K562 (cell line): ENCODE data around the gene PAX5. TPM values are rescaled to one million over a fixed set of nuclear protein-coding genes. Genes with fewer than 3 reads are reported as not detected.

Experiments
- ATAC-seq: fragments of 200-7000 bp; cut with Tn5 transposase; 3 replicates; pipeline ENCODE4 v1.9.1; 2020; ENCODE audit warnings: moderate library complexity
- BruUV-seq: library from RNA; stranded (reverse); fragments of 400-500 nt; replicated peaks from 2 replicates; lab custom pipeline; 2021; lab: Mats Ljungman, UMichigan
- CTCF ChIA-PET: fragments of 300-600 bp; formaldehyde crosslinking; extraction: SDS; loops from one replicate; lab custom pipeline; 2021; ENCODE audit warnings: low intra/inter-chr PET ratio; lab: Yijun Ruan, JAX
- POLR2A ChIA-PET: fragments of 300-600, 350-650 bp; sonication (Branson Sonifier 250); formaldehyde crosslinking; extraction: SDS; loops from one replicate; lab custom pipeline; 2021; ENCODE audit warnings: antibody characterized with exemption, inconsistent platforms; lab: Yijun Ruan, JAX
- DNase-seq, 4 experiments: peaks; one replicate each; pipeline versions ENCODE4 v3.0.0 to v3.0.0-alpha.2; 2011 to 2018; ENCODE audit warnings: low spot score in 3 of 4, mixed read lengths in 3 of 4; ENCODE audit errors: extremely low read depth in 1 of 4
- FAIRE-seq: peaks from 2 replicates; lab custom pipeline; 2011; peaks lifted over from hg19 to GRCh38; lab: Jason Lieb, UNC
- H2AFZ ChIP-seq: 2 replicates; pipeline ENCODE4 v1.6.0; 2011; ENCODE audit warnings: low read depth, low read length, control low read depth, inconsistent platforms
- H3K27ac ChIP-seq: fragments of 200-600 bp; 3 replicates; pipeline ENCODE4 v1.8.0; 2011; ENCODE audit warnings: low read depth, mild to moderate bottlenecking, control low read depth, inconsistent platforms, low read length, moderate library complexity, mixed read lengths; ENCODE audit errors: extremely low read depth
- H3K27me3 ChIP-seq, 2 experiments: fragments of 300-600 bp in 1 of 2; 2 replicates in 1 of 2; 3 replicates in 1 of 2; pipeline versions ENCODE4 v1.6.0 to v1.8.0; 2011; ENCODE audit warnings: inconsistent platforms in 2 of 2, low read length in 2 of 2, mild to moderate bottlenecking in 1 of 2, mixed read lengths in 1 of 2, moderate library complexity in 1 of 2; ENCODE audit not compliant: control insufficient read depth in 2 of 2, insufficient read depth in 2 of 2
- H3K36me3 ChIP-seq: fragments of 300-600 bp; 3 replicates; pipeline ENCODE4 v1.8.0; 2011; ENCODE audit warnings: mild to moderate bottlenecking, low read length, inconsistent platforms; ENCODE audit not compliant: control insufficient read depth, insufficient read depth
- H3K4me1 ChIP-seq, 2 experiments: fragments of 200-600 bp in 1 of 2; replicated peaks in 1 of 2; 2 replicates in 1 of 2; 3 replicates in 1 of 2; pipeline versions ENCODE4 v1.5.1 to v1.8.0; 2011; ENCODE audit warnings: inconsistent platforms in 2 of 2, low read length in 2 of 2, mild to moderate bottlenecking in 1 of 2, mixed read lengths in 1 of 2, moderate library complexity in 1 of 2; ENCODE audit not compliant: control insufficient read depth in 2 of 2, insufficient read depth in 2 of 2
- H3K4me2 ChIP-seq: 2 replicates; pipeline ENCODE4 v1.6.1; 2011; ENCODE audit warnings: low read length, control low read depth, inconsistent platforms, mixed read lengths; ENCODE audit not compliant: insufficient read depth
- H3K4me3 ChIP-seq: fragments of 200-600 bp; sonication (generic), shearing (Covaris generic); 2 replicates; pipeline ENCODE4 v1.5.1; 2016; ENCODE audit warnings: control low read depth, inconsistent platforms
- H3K79me2 ChIP-seq: fragments of 200-600 bp; 3 replicates; pipeline ENCODE4 v1.8.0; 2011; ENCODE audit warnings: low read length, inconsistent platforms; ENCODE audit not compliant: control insufficient read depth, insufficient read depth
- H3K9ac ChIP-seq, 2 experiments: 2 replicates each; pipeline versions ENCODE4 v1.6.0 to v1.6.1; 2011; ENCODE audit warnings: low read depth in 2 of 2, low read length in 2 of 2, control low read depth in 1 of 2, inconsistent platforms in 1 of 2, mild to moderate bottlenecking in 1 of 2, mixed read lengths in 1 of 2; ENCODE audit not compliant: insufficient read depth in 1 of 2
- H3K9me1 ChIP-seq: one replicate; pipeline ENCODE4 v1.6.0; 2011; ENCODE audit warnings: inconsistent platforms, mild to moderate bottlenecking, low read length, moderate library complexity; ENCODE audit not compliant: control insufficient read depth, insufficient read depth
- H3K9me3 ChIP-seq: replicated peaks from 2 replicates; pipeline ENCODE4 v1.5.1; 2011; ENCODE audit warnings: low read depth, low read length, inconsistent platforms; ENCODE audit not compliant: control insufficient read depth, insufficient read depth
- H4K20me1 ChIP-seq: replicated peaks from 2 replicates; pipeline ENCODE4 v1.6.1; 2011; ENCODE audit warnings: low read length, inconsistent platforms, mixed read lengths; ENCODE audit not compliant: control insufficient read depth, insufficient read depth
- ARID3B ChIP-seq: fragments of 250-450 bp; sonication (Bioruptor Pico); IDR thresholded peaks from 2 replicates; pipeline ENCODE4 v1.4.0; 2020; ENCODE audit warnings: borderline replicate concordance
- PRPF4 ChIP-seq: fragments of 200-400 bp; formaldehyde crosslinking; IDR thresholded peaks from one replicate; pipeline ENCODE4 v1.6.1; 2017; ENCODE audit warnings: low read length, low read depth, mild to moderate bottlenecking; ENCODE audit not compliant: insufficient read depth, poor library complexity, severe bottlenecking
- RNF2 ChIP-seq: sonication (generic); IDR thresholded peaks from 2 replicates; pipeline ENCODE4 v1.6.1; 2016
- WGBS: fragments of 100-300 bp; shearing (Covaris generic); methylation state at CpG from one replicate; pipeline ENCODE4 v1.1.6; 2016; ENCODE audit warnings: low coverage, mixed read lengths; ENCODE audit not compliant: insufficient coverage; ENCODE audit errors: missing lambda C conversion rate; 5-methylcytosine and 5-hydroxymethylcytosine counted together
- in situ Hi-C: fragments of 300-500 bp; cut with MboI; formaldehyde crosslinking; loops from 4 replicates; pipeline ENCODE4 v1.15.0; 2018; ENCODE audit warnings: inconsistent platforms, mixed read lengths
- intact Hi-C: fragments of 100-400 bp; cut with micrococcal nuclease; formaldehyde crosslinking; loops from 2 replicates; pipeline ENCODE4 v1.14.2; 2022
- polyA plus RNA-seq, 8 experiments: library from polyadenylated mRNA; depleted of rRNA in 4 of 8; stranded (reverse) in 5 of 8; unstranded in 3 of 8; fragments of >200 nt; fragmentation: Nextera tagmentation in 2 of 8; fragmentation: Illumina TruSeq in 1 of 8; extraction: Ambion mirVana in 2 of 8; extraction: Trizol in 1 of 8; gene quantifications; 2 replicates each; pipeline versions ENCODE4 v1.2.1 to v1.2.3, GENCODE V29; 2011 to 2014; ENCODE audit warnings: inconsistent platforms in 1 of 8, missing spikeins in 1 of 8
- total RNA-seq, 7 experiments: library from RNA; depleted of rRNA in 6 of 7; stranded (reverse); fragments of >200 nt in 6 of 7; fragmentation: Illumina TruSeq in 2 of 7; extraction: Trizol in 2 of 7; gene quantifications; 2 replicates each; pipeline versions ENCODE4 v1.2.1 to v1.2.3, GENCODE V29; 2011 to 2021; ENCODE audit warnings: low replicate concordance in 1 of 7

PAX5 gene
- total and polyA plus RNA-seq, 9 of the 15 experiments (the other 6 are each of a cell fraction or from before 2014, with no cell fraction given), result 0.03 to 0.09 TPM; not detected in 7

GRCh38 chr9:36959681-36960574, 74.1 kb downstream of the PAX5 start (continued):
- TF ChIP-seq ARID3B (CRISPR knock-in tag), result no peak
- no peak for TF ChIP-seq PRPF4

DNA sequence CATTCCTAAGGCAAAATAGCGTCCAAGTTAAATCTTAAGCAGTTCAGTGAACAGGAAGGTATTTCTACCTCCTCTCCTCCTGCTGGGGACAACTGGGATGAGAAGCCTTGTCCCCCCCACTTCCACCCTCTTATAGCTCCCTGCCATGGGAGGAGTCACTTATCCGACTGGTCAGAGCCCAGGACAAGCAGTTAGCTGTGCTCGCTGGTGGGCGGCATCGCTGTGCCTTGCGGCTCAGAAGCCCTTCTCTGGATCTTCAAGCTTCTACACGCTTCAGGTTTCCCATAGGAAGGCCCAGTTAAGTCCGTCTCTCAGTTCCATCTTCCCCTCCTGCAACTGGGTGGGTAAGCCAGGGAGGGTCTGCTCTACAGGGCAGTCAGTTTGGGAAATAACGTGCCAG, 77.2 kb downstream of the PAX5 start:
- H3K9me1 ChIP-seq, result no peaks in the 10 kb centered on the region
- H4K20me1 ChIP-seq, result no peaks in the 10 kb centered on the region
- no peaks in the 10 kb centered on the region for H3K79me2 ChIP-seq
- no peak for FAIRE-seq
- intact Hi-C loops, result no loop called here
- no peaks in the 10 kb centered on the region for H3K4me1 ChIP-seq
- no peak for ATAC-seq
- H3K9me3 ChIP-seq, result no peaks in the 10 kb centered on the region
- no peak overlapping the region for H3K4me2 ChIP-seq
- H3K4me3 ChIP-seq, result no peak overlapping the region
- TF ChIP-seq RNF2, result no peak
- BruUV-seq, result no TSS peak
- WGBS, result 6% methylated on average over 5 of the region's 9 CpGs
- ChIA-PET CTCF (no interaction called here), POLR2A (no interaction called here)
- in situ Hi-C loops, result no loop called here
- no peak overlapping the region for H3K9ac ChIP-seq
- DNase-seq, result no peak
- H3K27ac ChIP-seq, result no peak overlapping the region
- no peak overlapping the region for H2AFZ ChIP-seq
- peaks cover 0 to 24% of the 10 kb centered on the region in 2 experiments; a peak in 2 of 5 replicates for H3K27me3 ChIP-seq
- H3K36me3 ChIP-seq, result no peaks in the 10 kb centered on the region
